ENCODE data around the gene AGAP2.
"Not testable (repeated sequence)": the region's sequence is repeated elsewhere in the genome, so short reads cannot be mapped to it uniquely, and the experiment has no call there.

The AGAP2 gene

GRCh38 chr12:57722716-57723629 is 15.6 kb downstream of the AGAP2 start:
- Mint-ChIP-seq H3K27me3 (ENCODE audit: low read depth) (peaks cover 50% of the 10 kb centered on the region), H3K9me3 (no peaks in the 10 kb centered on the region), H3K4me1 (no peaks in the 10 kb centered on the region), H3K4me3 (no peak overlapping the region), H3K36me3 (ENCODE audit: low read depth) (peaks cover 29% of the 10 kb centered on the region), H3K27ac (no peak overlapping the region)
- TF ChIP-seq, protein P1, sequence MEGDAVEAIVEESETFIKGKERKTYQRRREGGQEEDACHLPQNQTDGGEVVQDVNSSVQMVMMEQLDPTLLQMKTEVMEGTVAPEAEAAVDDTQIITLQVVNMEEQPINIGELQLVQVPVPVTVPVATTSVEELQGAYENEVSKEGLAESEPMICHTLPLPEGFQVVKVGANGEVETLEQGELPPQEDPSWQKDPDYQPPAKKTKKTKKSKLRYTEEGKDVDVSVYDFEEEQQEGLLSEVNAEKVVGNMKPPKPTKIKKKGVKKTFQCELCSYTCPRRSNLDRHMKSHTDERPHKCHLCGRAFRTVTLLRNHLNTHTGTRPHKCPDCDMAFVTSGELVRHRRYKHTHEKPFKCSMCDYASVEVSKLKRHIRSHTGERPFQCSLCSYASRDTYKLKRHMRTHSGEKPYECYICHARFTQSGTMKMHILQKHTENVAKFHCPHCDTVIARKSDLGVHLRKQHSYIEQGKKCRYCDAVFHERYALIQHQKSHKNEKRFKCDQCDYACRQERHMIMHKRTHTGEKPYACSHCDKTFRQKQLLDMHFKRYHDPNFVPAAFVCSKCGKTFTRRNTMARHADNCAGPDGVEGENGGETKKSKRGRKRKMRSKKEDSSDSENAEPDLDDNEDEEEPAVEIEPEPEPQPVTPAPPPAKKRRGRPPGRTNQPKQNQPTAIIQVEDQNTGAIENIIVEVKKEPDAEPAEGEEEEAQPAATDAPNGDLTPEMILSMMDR (IDR thresholded peaks at IDR 0.05; ENCODE audit: unreplicated experiment in 3 of 3): no peak

- H3K9me3 Mint-ChIP-seq: not testable (repeated sequence)
These were observed 16.5 kb downstream of the AGAP2 start for GRCh38 chr12:57721846-57722608.

DNA sequence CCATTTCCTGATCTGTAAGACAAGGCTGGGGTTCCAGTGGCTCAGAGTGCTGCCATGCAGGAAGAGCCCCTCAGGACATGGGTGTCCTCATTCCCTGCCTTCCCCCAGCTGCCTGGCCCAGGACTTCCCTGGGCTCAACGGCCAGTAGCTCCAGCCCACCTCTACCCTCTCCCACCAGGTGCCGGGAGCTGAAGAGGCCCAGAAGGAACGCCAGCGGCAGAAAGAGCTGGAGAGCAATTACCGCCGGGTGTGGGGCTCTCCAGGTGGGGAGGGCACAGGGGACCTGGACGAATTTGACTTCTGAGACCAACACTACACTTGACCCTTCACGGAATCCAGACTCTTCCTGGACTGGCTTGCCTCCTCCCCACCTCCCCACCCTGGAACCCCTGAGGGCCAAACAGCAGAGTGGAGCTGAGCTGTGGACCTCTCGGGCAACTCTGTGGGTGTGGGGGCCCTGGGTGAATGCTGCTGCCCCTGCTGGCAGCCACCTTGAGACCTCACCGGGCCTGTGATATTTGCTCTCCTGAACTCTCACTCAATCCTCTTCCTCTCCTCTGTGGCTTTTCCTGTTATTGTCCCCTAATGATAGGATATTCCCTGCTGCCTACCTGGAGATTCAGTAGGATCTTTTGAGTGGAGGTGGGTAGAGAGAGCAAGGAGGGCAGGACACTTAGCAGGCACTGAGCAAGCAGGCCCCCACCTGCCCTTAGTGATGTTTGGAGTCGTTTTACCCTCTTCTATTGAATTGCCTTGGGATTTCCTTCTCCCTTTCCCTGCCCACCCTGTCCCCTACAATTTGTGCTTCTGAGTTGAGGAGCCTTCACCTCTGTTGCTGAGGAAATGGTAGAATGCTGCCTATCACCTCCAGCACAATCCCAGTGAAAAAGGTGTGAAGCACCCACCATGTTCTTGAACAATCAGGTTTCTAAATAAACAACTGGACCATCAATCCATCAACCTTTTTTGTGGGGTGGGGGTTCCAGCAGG is 17.6 kb downstream of the AGAP2 start:
- Mint-ChIP-seq H3K27me3 (ENCODE audit: low read depth) (peaks cover 33% of the 10 kb centered on the region), H3K27ac (no peak overlapping the region), H3K36me3 (ENCODE audit: low read depth) (peaks cover 35% of the 10 kb centered on the region), H3K4me3 (no peak overlapping the region), H3K4me1 (no peaks in the 10 kb centered on the region), H3K9me3 (no peaks in the 10 kb centered on the region)
- TF ChIP-seq, protein P1 (IDR thresholded peaks at IDR 0.05; ENCODE audit: unreplicated experiment in 3 of 3): no peak

More at GRCh38 chr12:57721846-57722608, 16.5 kb downstream of the AGAP2 start:
- not testable (repeated sequence) for H3K27ac Mint-ChIP-seq, H3K4me3 Mint-ChIP-seq, H3K4me1 Mint-ChIP-seq
- H3K36me3 Mint-ChIP-seq (ENCODE audit: low read depth): peaks cover 31% of the 10 kb centered on the region
- peaks cover 41% of the 10 kb centered on the region for H3K27me3 Mint-ChIP-seq (ENCODE audit: low read depth)

- H3K27me3 Mint-ChIP-seq (ENCODE audit: low read depth): peaks cover 25% of the 10 kb centered on the region
- H3K4me3 Mint-ChIP-seq: no peak overlapping the region
- no peaks in the 10 kb centered on the region for H3K9me3 Mint-ChIP-seq
- H3K36me3 Mint-ChIP-seq (ENCODE audit: low read depth): peaks cover 39% of the 10 kb centered on the region
- TF ChIP-seq, protein P1 (IDR thresholded peaks at IDR 0.05; ENCODE audit: unreplicated experiment in 3 of 3): no peak
- no peaks in the 10 kb centered on the region for H3K4me1 Mint-ChIP-seq
- H3K27ac Mint-ChIP-seq: no peak overlapping the region
These were observed 18.6 kb downstream of the AGAP2 start for GRCh38 chr12:57719777-57720605.

- Mint-ChIP-seq H3K4me1 (no peaks in the 10 kb centered on the region), H3K36me3 (ENCODE audit: low read depth) (peaks cover 39% of the 10 kb centered on the region), H3K9me3 (no peaks in the 10 kb centered on the region), H3K27ac (no peak overlapping the region), H3K4me3 (no peak overlapping the region), H3K27me3 (ENCODE audit: low read depth) (peaks cover 14% of the 10 kb centered on the region)
- TF ChIP-seq, protein P1 (IDR thresholded peaks at IDR 0.05; ENCODE audit: unreplicated experiment in 3 of 3): no peak
These were observed 19.7 kb downstream of the AGAP2 start for GRCh38 chr12:57718641-57719528.
